HG02571 (cell line): ENCODE measurements around the gene SEMA4D.

ENCODE experiments used
- ATAC-seq: cut with Tn5 transposase; IDR thresholded peaks from one replicate; pipeline ENCODE4 v1.9.1; 2021; ENCODE audit warnings: mild to moderate bottlenecking, moderate library complexity; ENCODE audit not compliant: unreplicated experiment

Gene SEMA4D

GRCh38 chr9:89497978-89498851, at the start of gene SEMA4D:
Gene SEMA4D (minus strand): TSS chr9:89498113. CDS start chr9:89405456, 92,657 bp downstream.
- peak; percentile 39 for ATAC-seq

- no peak for ATAC-seq
These were observed 49.1 kb upstream of the SEMA4D start for GRCh38 chr9:89547000-89547399.

GRCh38 chr9:89544279-89544661, 46.4 kb upstream of the SEMA4D start:
- ATAC-seq: no peak

GRCh38 chr9:89543621-89544278, 45.8 kb upstream of the SEMA4D start:
- no peak for ATAC-seq

- ATAC-seq: no peak
These were observed 45.2 kb upstream of the SEMA4D start for GRCh38 chr9:89543111-89543510.

GRCh38 chr9:89542401-89543021, 44.6 kb upstream of the SEMA4D start:
- ATAC-seq: no peak

- ATAC-seq: no peak
These were observed 43.9 kb upstream of the SEMA4D start for GRCh38 chr9:89541798-89542197.

- no peak for ATAC-seq
These were observed 41.5 kb upstream of the SEMA4D start for GRCh38 chr9:89539374-89539773.

- no peak for ATAC-seq
These were observed 41.0 kb upstream of the SEMA4D start for GRCh38 chr9:89538871-89539270.

- no peak for ATAC-seq
These were observed 39.3 kb upstream of the SEMA4D start for GRCh38 chr9:89537166-89537565.

- no peak for ATAC-seq
These were observed 38.7 kb upstream of the SEMA4D start for GRCh38 chr9:89536600-89536999.

GRCh38 chr9:89536145-89536574, 38.2 kb upstream of the SEMA4D start:
- no peak for ATAC-seq

GRCh38 chr9:89535461-89535860, 37.5 kb upstream of the SEMA4D start:
- ATAC-seq: no peak

GRCh38 chr9:89534515-89535287, 36.8 kb upstream of the SEMA4D start:
- ATAC-seq: no peak

- ATAC-seq: no peak
These were observed 35.6 kb upstream of the SEMA4D start for GRCh38 chr9:89533411-89534095.

GRCh38 chr9:89532944-89533343, 35.0 kb upstream of the SEMA4D start:
- no peak for ATAC-seq

- no peak for ATAC-seq
These were observed 34.6 kb upstream of the SEMA4D start for GRCh38 chr9:89532478-89532877.

GRCh38 chr9:89531766-89532165, 33.9 kb upstream of the SEMA4D start:
- no peak for ATAC-seq

GRCh38 chr9:89530726-89531125, 32.8 kb upstream of the SEMA4D start:
- no peak for ATAC-seq

GRCh38 chr9:89529243-89530035, 31.5 kb upstream of the SEMA4D start:
- no peak for ATAC-seq
